Measurements from ENCODE around the gene ROCK2.

ROCK2 gene

DNA sequence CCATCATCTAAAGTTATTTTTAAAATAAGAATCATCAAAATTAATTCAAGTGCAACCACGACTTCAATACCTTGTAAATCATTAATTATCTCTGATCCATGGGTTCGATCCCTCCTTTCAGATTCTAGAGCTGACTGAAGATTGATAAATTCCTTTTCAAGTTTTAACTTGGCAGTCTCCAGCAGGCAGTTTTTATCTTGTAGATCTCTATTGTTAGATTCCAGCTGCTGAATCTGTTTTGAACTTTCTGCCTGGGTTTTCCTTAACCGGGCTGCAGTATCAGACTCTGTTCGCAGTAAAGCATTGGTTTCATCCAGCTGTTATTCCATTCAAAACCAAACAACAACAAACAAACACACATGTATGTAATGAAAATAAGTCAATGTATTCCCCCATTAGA is 129.7 kb downstream of the ROCK2 start:
- POLR2A ChIA-PET (ENCODE audit: low non-redundant PET) = no interaction called here
- DNase-seq (ENCODE audit: low spot score) = no peak
- CTCF ChIA-PET = interaction anchor here (0.7 to 1.3 kb wide), 2 partner anchors 15 to 213 kb away, joined by 3 read pairs; no protein-coding TSS in a partner anchor
- TF ChIP-seq, protein P1, sequence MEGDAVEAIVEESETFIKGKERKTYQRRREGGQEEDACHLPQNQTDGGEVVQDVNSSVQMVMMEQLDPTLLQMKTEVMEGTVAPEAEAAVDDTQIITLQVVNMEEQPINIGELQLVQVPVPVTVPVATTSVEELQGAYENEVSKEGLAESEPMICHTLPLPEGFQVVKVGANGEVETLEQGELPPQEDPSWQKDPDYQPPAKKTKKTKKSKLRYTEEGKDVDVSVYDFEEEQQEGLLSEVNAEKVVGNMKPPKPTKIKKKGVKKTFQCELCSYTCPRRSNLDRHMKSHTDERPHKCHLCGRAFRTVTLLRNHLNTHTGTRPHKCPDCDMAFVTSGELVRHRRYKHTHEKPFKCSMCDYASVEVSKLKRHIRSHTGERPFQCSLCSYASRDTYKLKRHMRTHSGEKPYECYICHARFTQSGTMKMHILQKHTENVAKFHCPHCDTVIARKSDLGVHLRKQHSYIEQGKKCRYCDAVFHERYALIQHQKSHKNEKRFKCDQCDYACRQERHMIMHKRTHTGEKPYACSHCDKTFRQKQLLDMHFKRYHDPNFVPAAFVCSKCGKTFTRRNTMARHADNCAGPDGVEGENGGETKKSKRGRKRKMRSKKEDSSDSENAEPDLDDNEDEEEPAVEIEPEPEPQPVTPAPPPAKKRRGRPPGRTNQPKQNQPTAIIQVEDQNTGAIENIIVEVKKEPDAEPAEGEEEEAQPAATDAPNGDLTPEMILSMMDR (conservative IDR thresholded peaks at IDR 0.05; ENCODE audit: low read depth) = no peak
- no peak overlapping the region for H3K27ac ChIP-seq

DNA sequence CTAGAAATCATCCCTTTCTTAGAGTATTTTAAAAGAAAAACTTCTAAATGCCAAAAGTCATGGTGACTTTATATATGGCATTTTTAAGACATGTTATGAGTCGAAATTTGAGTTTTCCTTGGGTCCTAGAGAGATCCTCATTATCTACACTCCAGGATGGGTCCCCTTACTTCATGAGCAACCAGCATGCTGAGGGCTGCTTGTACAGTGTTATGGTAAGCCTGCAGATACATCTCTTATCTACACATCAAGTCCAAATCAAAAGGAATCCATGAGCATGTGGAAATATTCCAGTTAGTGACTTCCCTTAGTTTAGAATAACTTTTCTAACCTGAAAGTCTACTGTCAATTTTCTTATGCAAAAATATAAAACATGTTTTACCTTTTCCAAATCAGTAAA is 130.5 kb downstream of the ROCK2 start:
- ChIA-PET CTCF (interaction anchor here (1.3 kb wide), 1 partner anchor 14 kb away, joined by 3 read pairs; no protein-coding TSS in a partner anchor), POLR2A (ENCODE audit: low non-redundant PET) (no interaction called here)
- no peak overlapping the region for H3K27ac ChIP-seq
- TF ChIP-seq, protein P1 (conservative IDR thresholded peaks at IDR 0.05; ENCODE audit: low read depth) = no peak
- DNase-seq (ENCODE audit: low spot score) = no peak

DNA sequence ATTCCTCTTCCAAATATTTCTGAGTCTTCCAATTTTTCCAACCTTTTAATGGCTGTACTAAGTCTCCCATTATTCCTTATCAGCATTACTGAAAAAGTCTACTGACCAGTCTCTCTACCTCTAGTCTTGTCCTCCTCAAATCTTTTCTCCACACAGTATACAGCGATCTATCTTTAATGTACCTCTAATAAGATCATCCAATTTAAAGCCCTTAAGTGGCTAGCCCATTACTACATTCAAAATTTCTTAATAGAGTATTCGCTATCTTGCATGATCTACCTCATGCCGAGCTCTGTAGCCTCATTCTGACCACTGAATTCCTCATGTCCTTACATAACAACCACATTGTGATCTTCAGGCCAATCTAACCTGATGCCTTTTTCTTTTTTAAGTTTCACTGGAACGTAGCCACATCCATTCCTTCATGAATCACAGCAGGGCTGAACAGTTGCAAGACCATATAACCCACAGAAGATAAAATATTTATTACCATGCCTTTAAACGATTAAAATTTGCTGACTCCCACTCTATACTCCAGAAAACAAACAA is 131.3 kb downstream of the ROCK2 start:
- POLR2A ChIA-PET (ENCODE audit: low non-redundant PET) = no interaction called here
- DNase-seq (ENCODE audit: low spot score) = no peak
- TF ChIP-seq, protein P1 (conservative IDR thresholded peaks at IDR 0.05; ENCODE audit: low read depth) = no peak
- CTCF ChIA-PET = no interaction called here
- no peak overlapping the region for H3K27ac ChIP-seq

DNA sequence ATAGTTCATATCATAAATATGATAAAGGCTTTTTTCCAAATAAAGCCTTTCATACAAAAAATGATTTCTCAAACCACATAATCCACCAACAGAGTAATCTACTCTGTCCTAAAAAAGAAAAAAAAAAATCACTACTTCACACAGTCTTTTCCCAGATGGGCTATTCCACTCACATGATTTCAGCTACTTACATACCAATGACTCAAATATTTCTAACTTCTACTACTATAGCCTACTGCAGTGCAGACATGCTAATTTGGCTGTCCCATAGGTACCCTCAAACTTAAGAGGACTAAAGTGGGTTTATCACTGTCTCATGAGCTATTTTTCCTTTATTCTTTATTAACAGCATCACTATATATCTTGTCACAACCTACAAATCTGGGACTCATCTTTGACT is 131.8 kb downstream of the ROCK2 start:
- DNase-seq (ENCODE audit: low spot score) = no peak
- H3K27ac ChIP-seq = no peak overlapping the region
- ChIA-PET CTCF (no interaction called here), POLR2A (ENCODE audit: low non-redundant PET) (no interaction called here)
- TF ChIP-seq, protein P1 (conservative IDR thresholded peaks at IDR 0.05; ENCODE audit: low read depth) = no peak

DNA sequence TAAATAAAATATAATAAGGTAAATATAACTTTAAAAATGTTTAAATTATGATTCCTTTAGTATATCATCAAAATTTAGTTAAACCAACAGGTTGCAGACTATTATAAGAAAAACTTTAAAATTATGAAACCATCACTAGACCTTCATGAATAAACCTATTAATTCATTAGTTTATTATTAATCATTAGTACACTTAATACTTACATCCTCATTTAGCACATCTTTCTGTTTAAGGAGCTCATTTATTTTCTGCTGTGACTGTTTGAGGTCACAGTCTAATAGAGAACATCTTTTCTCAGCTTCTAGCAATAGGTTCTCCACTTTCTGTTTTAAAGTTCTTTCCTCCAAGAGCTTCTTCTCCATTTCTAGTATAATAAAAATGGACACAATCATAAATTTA is 136.4 kb downstream of the ROCK2 start:
- no peak overlapping the region for H3K27ac ChIP-seq
- ChIA-PET POLR2A (ENCODE audit: low non-redundant PET) (no interaction called here), CTCF (interaction anchor here (0.8 to 0.9 kb wide), 3 partner anchors 204 to 261 kb away, joined by 3 to 6 read pairs (median 3); no protein-coding TSS in a partner anchor)
- DNase-seq (ENCODE audit: low spot score) = no peak
- TF ChIP-seq, protein P1 (conservative IDR thresholded peaks at IDR 0.05; ENCODE audit: low read depth) = no peak

DNA sequence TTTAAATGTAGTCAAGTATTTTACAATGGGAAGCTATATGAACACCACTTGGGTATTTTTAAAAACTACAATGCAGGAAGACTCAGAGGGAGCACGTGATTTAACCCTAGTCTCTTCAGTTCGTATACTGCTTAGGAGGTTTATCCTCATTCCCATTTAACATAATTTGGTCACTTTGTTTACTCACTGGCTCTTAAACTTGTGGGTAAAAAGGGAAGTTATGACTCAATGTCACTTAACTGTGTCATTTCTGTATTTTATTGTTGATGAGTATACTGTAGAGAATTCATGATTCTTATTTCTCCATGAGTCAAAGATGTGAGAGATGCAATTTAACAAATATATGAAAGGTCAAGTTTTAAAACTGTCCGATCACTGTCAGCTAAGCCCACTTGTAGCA is 141.0 kb downstream of the ROCK2 start:
- CTCF ChIA-PET = interaction anchor here (0.6 kb wide), 1 partner anchor 265 kb away, joined by 3 read pairs; no protein-coding TSS in a partner anchor
- POLR2A ChIA-PET (ENCODE audit: low non-redundant PET) = no interaction called here
- H3K27ac ChIP-seq = no peak overlapping the region
- TF ChIP-seq, protein P1 (conservative IDR thresholded peaks at IDR 0.05; ENCODE audit: low read depth) = no peak
- DNase-seq (ENCODE audit: low spot score) = peak; percentile 14
